OCI-LY7 (cell line): ENCODE measurements around the gene ANXA3. TPM values are rescaled to one million over a fixed set of nuclear protein-coding genes. Genes with fewer than 3 reads are reported as not detected.

Experiments used
- BruUV-seq: library from RNA; stranded (reverse); fragments of 400-500 nt; replicated peaks from 2 replicates; lab custom pipeline; 2021; lab: Mats Ljungman, UMichigan
- CTCF ChIA-PET: fragments of 300-600 bp; sonication (Branson Sonifier 250); formaldehyde crosslinking; loops from one replicate; lab custom pipeline; 2022; ENCODE audit warnings: antibody characterized with exemption; ENCODE audit not compliant: unreplicated experiment; lab: Charles Lee
- POLR2A ChIA-PET: fragments of 300-600 bp; sonication (Branson Sonifier 250); formaldehyde crosslinking; loops from one replicate; lab custom pipeline; 2022; ENCODE audit warnings: antibody characterized with exemption; lab: Charles Lee
- DNase-seq: peaks from one replicate; pipeline ENCODE4 v3.0.0-alpha.2; 2015; ENCODE audit warnings: low spot score
- H2AFZ ChIP-seq: fragments of 200-600 bp; sonication (generic), shearing (Covaris generic); 2 replicates; pipeline ENCODE4 v1.6.1; 2014; ENCODE audit warnings: mild to moderate bottlenecking, antibody characterized with exemption, low read length, moderate library complexity
- H3K27ac ChIP-seq: fragments of 200-600 bp; sonication (generic); 2 replicates; pipeline ENCODE4 v1.5.1; 2014; ENCODE audit warnings: mixed run types, low read depth, mild to moderate bottlenecking, moderate library complexity, low read length, inconsistent platforms; ENCODE audit not compliant: poor library complexity, severe bottlenecking
- H3K36me3 ChIP-seq: fragments of 200-600 bp; sonication (generic); 2 replicates; pipeline ENCODE4 v1.6.1; 2014; ENCODE audit warnings: mild to moderate bottlenecking, antibody characterized with exemption, low read length, moderate library complexity, mixed read lengths; ENCODE audit not compliant: insufficient read depth
- H3K4me1 ChIP-seq: fragments of 200-600 bp; sonication (generic); 2 replicates; pipeline ENCODE4 v1.5.1; 2014; ENCODE audit warnings: mild to moderate bottlenecking, low read length; ENCODE audit not compliant: insufficient read depth, poor library complexity, severe bottlenecking
- H3K4me2 ChIP-seq: fragments of 200-600 bp; sonication (generic); 2 replicates; pipeline ENCODE4 v1.6.1; 2014; ENCODE audit warnings: mild to moderate bottlenecking, low read length
- H3K4me3 ChIP-seq: fragments of 200-600 bp; sonication (generic); 2 replicates; pipeline ENCODE4 v1.5.1; 2014; ENCODE audit warnings: mild to moderate bottlenecking, low read depth, low read length; ENCODE audit not compliant: poor library complexity, severe bottlenecking
- H3K79me2 ChIP-seq: fragments of 200-600 bp; sonication (generic); 2 replicates; pipeline ENCODE4 v1.6.1; 2016; ENCODE audit warnings: low read depth, mild to moderate bottlenecking, low read length, moderate library complexity, mixed read lengths; ENCODE audit not compliant: insufficient read depth
- H3K9me2 ChIP-seq: fragments of 200-600 bp; sonication (generic); 2 replicates; pipeline ENCODE4 v1.6.1; 2016; ENCODE audit warnings: mild to moderate bottlenecking, low read length, mixed read lengths; ENCODE audit not compliant: insufficient read depth
- H3K9me3 ChIP-seq: fragments of 200-600 bp; sonication (generic); 2 replicates; pipeline ENCODE4 v1.6.1; 2014; ENCODE audit warnings: mild to moderate bottlenecking, mixed run types, low read length, mixed read lengths
- H4K20me1 ChIP-seq: fragments of 200-600 bp; sonication (generic); 2 replicates; pipeline ENCODE4 v1.6.1; 2014; ENCODE audit warnings: mild to moderate bottlenecking, antibody characterized with exemption, low read length, moderate library complexity, mixed read lengths; ENCODE audit not compliant: insufficient read depth
- CTCF ChIP-seq: fragments of 200-600 bp; sonication (generic); conservative IDR thresholded peaks from 2 replicates; pipeline ENCODE4 v1.5.1; 2014; ENCODE audit warnings: mild to moderate bottlenecking, antibody characterized with exemption, low read length, moderate library complexity, mixed read lengths
- EZH2phosphoT487 ChIP-seq: fragments of 200-600 bp; sonication (generic); IDR thresholded peaks from 2 replicates; pipeline ENCODE4 v1.6.1; 2018; ENCODE audit warnings: low read depth, borderline replicate concordance, mild to moderate bottlenecking, mixed run types, antibody characterized with exemption, low read length, moderate library complexity, mixed read lengths
- intact Hi-C: fragments of 100-400 bp; cut with micrococcal nuclease; formaldehyde crosslinking; loops from one replicate; pipeline ENCODE4 v1.10.0; 2022; ENCODE audit not compliant: unreplicated experiment
- total RNA-seq, 2 experiments: library from RNA; depleted of rRNA in 1 of 2; stranded (reverse); fragments of >200 nt in 1 of 2; shearing (Covaris generic) in 1 of 2; gene quantifications; 2 replicates each; pipeline ENCODE4 v1.2.3, GENCODE V29; 2014 to 2022

ANXA3 gene
- total RNA-seq, 2 experiments from 2014 or later: not detected

GRCh38 chr4:78647272-78647671 is 95.7 kb downstream of the ANXA3 start:
- intact Hi-C loops: no loop called here
- TF ChIP-seq EZH2phosphoT487 (no peak), CTCF (no peak)
- H3K4me3 ChIP-seq: no peak overlapping the region
- no peak for DNase-seq
- no peaks in the 10 kb centered on the region for H3K9me2 ChIP-seq
- no peak overlapping the region for H2AFZ ChIP-seq
- no peak overlapping the region for H3K4me2 ChIP-seq
- CTCF ChIA-PET: interaction anchor here (1.2 kb wide), 1 partner anchor 14 kb away, joined by 3 read pairs; no protein-coding TSS in a partner anchor
- BruUV-seq: no TSS peak
- H3K9me3 ChIP-seq: no peaks in the 10 kb centered on the region
- POLR2A ChIA-PET: interaction anchor here (0.9 to 1.5 kb wide), 7 partner anchors 10 to 214 kb away, joined by 3 to 8 read pairs (median 5); no protein-coding TSS in a partner anchor
- H4K20me1 ChIP-seq: no peaks in the 10 kb centered on the region
- H3K4me1 ChIP-seq: no peaks in the 10 kb centered on the region
- no peak overlapping the region for H3K27ac ChIP-seq
- H3K36me3 ChIP-seq: no peaks in the 10 kb centered on the region
- H3K79me2 ChIP-seq: no peaks in the 10 kb centered on the region

DNA sequence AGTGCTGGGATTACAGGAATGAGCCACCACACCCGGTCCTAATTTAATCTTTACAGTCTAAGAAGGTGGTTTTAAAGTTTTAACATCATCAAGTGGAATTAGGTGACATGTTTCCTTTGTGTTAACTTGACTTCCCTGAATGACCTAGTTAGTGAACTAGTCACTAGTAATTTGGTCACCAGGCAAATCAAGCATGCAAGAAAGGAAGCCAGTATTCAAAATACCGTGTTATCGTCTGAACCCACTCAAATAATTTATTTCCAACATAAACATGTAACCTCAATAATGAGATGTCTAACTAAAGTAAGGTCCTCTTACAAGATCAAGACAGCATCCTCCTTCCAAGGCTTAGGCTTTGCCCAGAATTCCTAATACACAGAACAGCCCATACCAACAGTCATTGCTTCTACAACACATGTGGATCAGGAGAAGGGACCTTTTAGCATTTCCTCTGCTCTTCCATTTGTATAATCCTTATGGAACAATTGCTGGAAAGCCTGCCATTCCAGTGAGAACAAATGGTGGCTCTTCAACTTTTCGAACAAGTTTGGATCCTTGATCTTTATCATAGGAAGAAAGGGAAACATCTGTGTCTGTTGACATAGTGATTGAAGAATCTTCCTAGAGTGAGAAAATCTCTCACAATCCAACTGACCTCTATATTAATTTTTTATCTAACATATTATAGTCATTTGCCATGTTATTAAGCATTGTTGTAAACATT is 97.2 kb downstream of the ANXA3 start:
- Histone ChIP-seq H3K27ac (no peak overlapping the region), H3K9me2 (no peaks in the 10 kb centered on the region), H3K4me1 (no peaks in the 10 kb centered on the region), H3K79me2 (no peaks in the 10 kb centered on the region), H3K36me3 (no peaks in the 10 kb centered on the region), H3K4me2 (no peak overlapping the region), H3K9me3 (no peaks in the 10 kb centered on the region), H2AFZ (no peak overlapping the region), H3K4me3 (no peak overlapping the region), H4K20me1 (no peaks in the 10 kb centered on the region)
- BruUV-seq: no TSS peak
- TF ChIP-seq CTCF (no peak), EZH2phosphoT487 (no peak)
- ChIA-PET POLR2A (interaction anchor here (0.7 to 1.2 kb wide), 2 partner anchors 13 to 18 kb away, joined by 4 to 8 read pairs; no protein-coding TSS in a partner anchor), CTCF (no interaction called here)
- no peak for DNase-seq
- intact Hi-C loops: no loop called here
